SK-MEL-5 (cell line): ENCODE results near the gene DYNLT3. TPM values are rescaled to one million over a fixed set of nuclear protein-coding genes. Genes with fewer than 3 reads are reported as not detected.

ENCODE experiments used
- DNase-seq: peaks from one replicate; pipeline ENCODE4 v3.0.0-alpha.2; 2016; ENCODE audit warnings: low read depth, low spot score
- in situ Hi-C: cut with HindIII; loops from 2 replicates; pipeline ENCODE4 v1.10.0; 2016; ENCODE audit warnings: low sequenced_read_pairs, high pct_unique_total_duplicates, low pct_unique_long_range_greater_than_20kb
- polyA plus RNA-seq, 2 experiments: library from polyadenylated mRNA; depleted of rRNA; stranded (reverse); fragments of >200 nt; gene quantifications; 2 replicates each; pipeline ENCODE4 v1.2.3, GENCODE V29; 2015
- total RNA-seq: library from RNA; depleted of rRNA; stranded (reverse); fragments of >200 nt; shearing (Covaris generic); gene quantifications from 2 replicates; pipeline ENCODE4 v1.2.3, GENCODE V29; 2014; rRNA removed

The DYNLT3 gene, protein sequence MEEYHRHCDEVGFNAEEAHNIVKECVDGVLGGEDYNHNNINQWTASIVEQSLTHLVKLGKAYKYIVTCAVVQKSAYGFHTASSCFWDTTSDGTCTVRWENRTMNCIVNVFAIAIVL
- total RNA-seq: 125 and 137 TPM in 2 replicates
- polyA plus RNA-seq (2015; cell fraction: cytosol; rRNA removed): 68.5 and 81.3 TPM in 2 replicates
- 39.8 and 40.1 TPM in 2 replicates for polyA plus RNA-seq (2015; cell fraction: nucleus; rRNA removed)

DNA sequence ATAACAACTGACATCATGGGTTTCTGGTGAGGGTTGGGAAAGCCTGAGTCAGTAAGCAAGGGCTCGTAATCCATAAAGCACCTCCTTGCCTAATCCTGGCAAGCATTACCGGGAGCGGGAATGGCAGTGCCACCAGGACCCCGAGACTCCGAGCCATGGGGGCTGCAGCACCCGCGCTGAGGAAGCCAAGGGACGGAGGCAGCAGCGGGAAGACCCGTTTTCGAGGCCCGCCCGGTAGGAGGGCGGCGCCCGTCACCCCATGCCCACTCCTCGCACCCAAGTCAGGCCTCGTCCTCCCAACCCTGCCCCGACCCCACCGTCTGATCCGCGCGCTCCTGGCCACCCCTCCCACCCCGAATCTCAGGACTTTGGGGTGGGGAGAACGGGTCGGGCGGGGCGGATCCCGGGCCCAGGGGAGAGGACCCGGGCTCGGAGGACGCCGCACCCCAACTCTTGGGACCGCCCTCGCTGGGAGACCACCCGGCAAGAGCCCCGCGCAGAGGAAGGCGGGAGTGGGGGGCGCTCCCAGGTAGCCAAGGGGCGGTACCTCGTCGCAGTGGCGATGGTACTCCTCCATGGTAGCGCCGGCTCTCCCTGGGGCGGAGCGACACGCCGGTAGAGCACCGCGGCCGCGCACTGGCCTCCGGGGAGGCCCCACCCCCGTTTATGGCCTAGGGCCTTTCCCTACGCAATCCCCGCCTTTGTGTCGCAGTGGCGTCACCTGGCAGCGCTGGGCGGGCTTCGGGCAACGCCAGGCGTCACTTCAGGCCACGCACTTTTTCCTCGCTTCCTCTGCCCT is at the start of gene DYNLT3:
Gene DYNLT3 (minus strand): TSS at position 638 of the 799 bp plus-strand sequence. CDS start 61 bp downstream, at position 577.
- in situ Hi-C loops: no loop called here
- peak; percentile 91 for DNase-seq

DNA sequence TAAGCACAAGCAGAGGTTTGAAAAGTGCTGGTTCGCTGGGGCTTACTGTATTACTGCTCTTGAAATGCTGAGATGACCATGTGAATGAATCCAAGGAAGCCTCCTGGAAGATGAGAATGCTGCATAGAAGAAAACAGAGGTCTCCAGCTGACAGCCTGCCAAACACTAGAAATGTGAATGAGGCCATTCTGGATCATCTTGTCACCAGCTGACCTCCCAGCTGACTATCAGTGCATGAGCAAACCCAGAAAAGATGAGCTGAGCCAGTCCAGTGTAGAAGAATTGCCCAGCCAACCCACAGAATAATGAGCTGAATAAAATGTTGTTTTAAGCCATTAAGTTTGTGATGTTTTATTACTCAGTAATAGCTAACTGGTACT is 49.1 kb upstream of the DYNLT3 start:
- peak; percentile 74 for DNase-seq
- in situ Hi-C loops: no loop called here

DNA sequence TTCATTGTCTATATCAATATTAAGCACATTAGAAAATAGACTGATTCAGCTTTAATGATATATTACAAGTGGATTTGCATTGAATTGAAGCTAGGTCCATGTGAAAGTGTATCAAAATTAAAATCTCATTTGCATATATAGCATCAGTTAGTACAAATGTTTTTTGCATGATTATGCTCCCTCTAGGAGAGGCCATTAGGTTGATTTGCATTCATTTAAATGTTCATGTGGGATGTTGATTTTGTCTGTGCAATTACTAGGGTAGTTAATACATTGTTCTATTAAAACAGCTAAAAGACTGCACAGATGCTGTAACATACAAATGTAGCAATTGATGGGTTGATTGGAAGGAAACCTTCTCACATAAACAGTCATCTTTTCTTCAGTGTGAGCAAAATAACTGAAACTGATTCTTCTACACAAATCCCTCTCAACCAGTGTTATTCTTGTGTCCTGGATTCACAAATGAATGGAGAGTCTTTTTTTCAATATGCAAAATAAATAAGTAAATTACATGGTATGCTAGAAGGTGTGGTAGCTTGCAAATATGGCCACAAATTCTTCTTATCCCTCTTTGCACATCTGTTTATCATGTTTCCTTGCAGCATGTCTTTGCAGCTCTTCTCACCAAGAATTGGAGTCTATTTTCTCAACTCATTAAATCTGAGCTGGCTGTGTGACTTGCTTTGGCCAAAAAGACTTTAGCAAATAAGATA is 48.6 kb upstream of the DYNLT3 start:
- no peak for DNase-seq
- in situ Hi-C loops: no loop called here

DNA sequence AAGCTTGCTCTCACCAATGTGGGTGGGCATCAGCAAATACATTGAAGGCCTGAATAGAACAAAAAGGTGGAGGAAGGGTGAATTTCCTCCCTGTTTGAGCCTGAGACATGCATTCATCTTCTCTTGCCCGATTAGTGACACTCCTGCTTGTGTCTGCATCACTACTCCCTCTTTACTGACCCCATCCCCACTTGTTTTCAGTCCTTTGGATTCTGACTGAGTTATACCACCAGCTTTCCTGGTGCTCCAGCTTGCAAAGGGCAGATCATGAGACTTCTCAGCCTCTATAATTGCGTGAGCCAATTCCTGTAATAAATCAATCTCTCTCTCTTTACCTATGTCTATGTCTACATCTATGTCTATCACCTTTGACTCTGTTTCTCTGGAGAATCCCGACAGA is 47.4 kb upstream of the DYNLT3 start:
- no peak for DNase-seq
- in situ Hi-C loops: no loop called here

DNA sequence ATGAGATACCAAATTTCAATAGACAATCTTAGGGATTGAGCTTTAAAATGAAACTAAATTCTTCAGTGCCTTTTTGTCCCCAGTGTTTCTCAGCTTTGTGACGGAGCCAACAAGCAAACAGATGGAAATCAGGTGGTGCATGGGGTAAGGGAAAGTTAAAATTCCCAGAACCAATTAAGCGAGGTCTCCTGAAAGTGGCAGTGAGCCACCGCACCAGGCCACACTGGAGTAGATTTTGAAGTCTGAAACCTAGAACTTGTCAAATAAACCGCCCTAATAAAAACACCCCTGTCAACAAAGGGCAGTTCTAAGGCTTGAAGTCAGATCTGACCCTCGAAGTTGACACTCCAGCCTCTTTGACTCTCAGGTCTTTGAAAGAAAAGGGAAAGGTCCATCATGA is 40.6 kb upstream of the DYNLT3 start:
- in situ Hi-C loops: no loop called here

DNA sequence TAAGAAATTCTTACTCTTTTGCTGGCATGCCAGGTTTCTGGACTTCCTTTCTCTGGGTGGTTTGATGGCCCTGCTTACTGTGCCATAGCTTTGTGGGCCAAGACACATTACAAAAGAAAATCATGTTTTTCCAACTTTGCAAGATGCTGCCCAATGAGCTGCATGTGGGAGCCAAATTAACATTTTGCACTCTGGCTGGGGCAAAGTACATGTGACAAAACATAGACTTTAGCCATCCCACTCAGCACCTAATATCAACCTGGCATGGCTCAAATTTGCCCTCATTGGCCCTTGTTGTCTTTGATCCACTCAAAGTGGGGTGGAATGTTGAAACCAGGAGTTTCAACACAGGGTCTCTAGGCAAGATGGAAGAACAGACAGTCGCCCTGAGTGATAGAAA is 40.0 kb upstream of the DYNLT3 start:
- in situ Hi-C loops: no loop called here
- DNase-seq: no peak

More for the DNA sequence above, 40.6 kb upstream of the DYNLT3 start:
- no peak for DNase-seq

DNA sequence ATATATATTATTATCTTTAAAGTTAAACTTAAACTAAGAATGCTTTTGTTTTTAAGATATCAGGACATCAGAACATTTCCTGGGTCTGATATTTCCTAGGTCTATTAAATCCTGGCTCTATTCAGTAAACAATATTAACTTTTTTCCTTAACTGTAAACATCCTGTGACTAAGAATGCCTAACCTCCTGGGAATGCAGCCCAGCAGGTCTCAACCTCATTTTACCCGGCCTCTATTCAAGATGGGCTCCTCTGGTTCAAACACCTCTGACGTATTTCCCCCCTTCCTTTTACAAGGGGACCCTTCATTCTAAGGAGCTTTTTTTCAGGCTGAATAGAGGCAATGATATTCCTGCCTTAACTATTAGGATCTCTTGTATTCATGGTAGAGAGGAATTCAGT is 35.8 kb upstream of the DYNLT3 start:
- in situ Hi-C loops: no loop called here
- DNase-seq: peak; percentile 78

DNA sequence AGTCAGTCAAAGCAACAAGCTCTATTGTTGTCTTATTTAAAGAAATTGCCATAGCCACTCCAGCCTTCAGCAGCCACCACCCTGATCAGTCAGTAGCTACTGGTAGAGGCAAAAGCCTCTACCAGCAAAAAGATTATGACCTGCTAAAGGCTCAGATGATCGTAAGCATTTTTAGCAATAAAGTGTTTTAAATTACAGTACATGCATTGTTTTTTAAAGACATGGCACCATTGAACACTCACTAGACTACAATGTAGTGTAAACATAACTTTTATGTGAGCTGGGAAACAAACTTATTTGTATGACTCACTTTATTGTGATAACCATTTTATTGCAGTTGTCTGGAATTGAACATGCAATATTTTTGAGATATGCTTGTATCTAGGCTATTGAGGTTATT is 32.3 kb upstream of the DYNLT3 start:
- in situ Hi-C loops: no loop called here
- no peak for DNase-seq

DNA sequence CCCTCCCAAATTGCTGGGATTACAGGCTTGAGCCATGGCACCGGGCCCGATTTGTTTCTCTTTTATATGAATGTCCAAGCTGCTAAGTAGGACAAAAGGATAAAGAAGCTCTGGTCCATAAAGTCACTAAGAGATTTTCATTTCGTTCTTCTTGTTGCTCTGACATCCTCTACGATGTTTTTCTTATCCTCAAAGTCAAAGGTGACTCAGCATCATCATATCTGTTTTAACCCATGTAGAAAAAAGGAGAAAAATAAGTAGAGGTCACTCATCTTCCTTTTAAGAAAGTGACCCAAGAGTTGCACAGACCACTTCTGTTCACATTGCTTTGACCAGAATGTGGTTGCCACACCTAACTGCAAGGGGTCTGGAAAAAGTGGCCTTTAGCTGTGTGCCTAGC is 29.3 kb upstream of the DYNLT3 start:
- no peak for DNase-seq
- in situ Hi-C loops: no loop called here

DNA sequence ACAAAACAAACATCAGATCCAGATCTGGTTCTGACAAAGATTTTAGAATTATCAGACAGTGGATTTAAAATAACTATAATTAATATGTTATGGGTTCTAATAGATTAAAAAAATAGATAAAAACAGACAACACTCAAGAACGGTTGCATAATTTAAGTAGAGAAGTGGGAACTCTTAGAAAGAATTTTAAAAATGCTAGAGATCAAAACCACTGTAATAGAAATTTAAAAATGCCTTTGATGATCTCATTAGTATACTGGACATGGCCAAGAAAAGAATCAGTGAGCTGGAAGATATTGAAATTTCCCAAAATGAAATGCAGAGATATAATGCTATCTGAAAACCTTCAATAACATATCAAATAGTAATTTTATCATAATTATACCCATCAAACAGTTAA is 28.3 kb upstream of the DYNLT3 start:
- DNase-seq: no peak
- in situ Hi-C loops: no loop called here

DNA sequence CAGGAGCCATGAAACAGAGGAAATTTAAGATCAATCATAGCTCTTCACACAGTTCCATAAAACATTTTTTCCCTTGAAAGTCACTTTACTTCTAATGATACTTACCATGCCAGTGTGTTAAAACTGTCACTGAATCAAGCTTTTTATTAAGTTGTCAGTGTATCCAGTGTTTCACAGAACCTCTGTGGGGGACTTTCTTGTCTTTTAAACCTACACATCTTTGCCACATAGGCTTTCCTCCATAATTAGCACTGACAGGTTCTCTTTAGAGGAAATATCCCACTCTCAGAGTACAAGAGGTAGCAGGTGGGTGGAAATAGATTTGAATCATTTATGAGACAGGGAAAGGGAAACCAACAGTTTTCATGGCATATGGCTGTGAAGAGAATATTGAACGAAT is 25.8 kb upstream of the DYNLT3 start:
- DNase-seq: no peak
- in situ Hi-C loops: no loop called here

DNA sequence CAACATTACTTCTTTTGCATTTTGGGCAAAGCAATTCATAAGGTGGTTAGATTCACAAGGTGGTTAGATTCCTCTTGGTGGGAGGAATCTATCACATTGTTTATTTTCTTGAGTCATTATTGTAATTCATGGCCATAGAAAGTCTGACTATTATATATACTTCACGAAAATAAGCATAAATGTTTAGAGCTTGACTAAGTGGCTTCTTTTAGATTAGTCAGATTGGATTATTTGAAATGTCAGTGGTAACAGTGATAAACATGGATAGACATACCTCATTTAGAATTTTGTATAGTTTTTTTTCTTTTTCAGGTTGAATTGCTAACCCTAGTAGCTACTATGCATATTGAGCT is 24.9 kb upstream of the DYNLT3 start:
- in situ Hi-C loops: no loop called here
- DNase-seq: no peak

DNA sequence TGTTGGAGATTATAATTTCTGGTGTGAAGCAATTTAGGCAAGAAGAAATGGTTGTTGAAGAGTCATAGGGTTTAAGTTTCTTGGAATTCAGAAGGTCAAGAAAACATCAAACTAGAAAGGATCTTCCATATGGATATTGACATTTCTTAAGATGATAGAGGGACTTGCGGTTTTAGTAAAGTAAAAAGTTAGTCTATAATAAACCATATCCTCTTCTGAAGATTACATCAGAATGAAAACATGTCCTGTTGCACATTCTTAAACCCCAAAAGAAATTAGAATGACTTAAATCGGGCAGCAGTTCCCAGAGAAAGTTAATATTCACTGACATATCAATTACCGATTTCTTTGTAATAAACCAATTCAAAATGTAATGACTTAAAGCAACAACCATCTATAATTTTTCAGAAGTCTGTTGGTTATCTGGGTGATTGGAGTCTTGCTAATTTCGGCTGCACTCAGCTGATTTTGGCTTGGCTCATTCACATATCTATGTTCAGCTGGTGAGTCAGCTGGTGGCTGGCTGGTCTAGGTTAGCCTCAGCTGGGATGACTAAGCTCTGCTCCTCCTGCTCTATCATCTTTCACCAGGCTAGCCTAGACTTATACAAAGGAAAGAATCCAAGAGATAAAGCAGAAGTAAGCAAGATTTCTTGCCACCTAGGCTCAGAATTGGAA is 24.4 kb upstream of the DYNLT3 start:
- DNase-seq: peak; percentile 32
- in situ Hi-C loops: no loop called here

DNA sequence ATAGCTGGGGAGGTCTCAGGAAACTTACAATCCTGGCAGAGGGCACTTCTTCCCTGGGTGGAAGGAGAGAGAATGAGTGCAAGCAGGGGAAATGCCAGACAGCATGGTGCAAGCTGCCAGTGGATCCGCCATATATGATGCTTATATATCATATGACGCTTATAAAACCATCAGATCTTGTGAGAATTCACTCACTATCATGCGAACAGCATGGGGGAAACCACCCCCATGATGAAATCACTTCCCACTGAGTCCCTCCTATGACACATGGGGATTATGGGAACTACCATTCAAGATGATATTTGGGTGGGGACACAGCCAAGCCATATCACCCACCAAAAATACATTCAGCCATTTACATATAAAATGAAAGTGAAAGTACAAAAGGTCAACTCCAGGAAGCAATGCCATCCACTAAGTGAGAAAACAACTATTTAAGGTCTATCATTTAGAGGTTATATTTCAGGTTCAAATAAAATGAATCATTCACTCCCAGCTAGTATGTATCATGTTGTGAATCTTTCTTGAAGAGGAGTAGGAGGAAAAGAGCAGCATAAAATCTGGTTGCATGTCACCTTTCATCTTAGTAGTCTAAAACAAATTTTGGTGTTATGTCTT is 20.3 kb upstream of the DYNLT3 start:
- in situ Hi-C loops: no loop called here
- DNase-seq: no peak

DNA sequence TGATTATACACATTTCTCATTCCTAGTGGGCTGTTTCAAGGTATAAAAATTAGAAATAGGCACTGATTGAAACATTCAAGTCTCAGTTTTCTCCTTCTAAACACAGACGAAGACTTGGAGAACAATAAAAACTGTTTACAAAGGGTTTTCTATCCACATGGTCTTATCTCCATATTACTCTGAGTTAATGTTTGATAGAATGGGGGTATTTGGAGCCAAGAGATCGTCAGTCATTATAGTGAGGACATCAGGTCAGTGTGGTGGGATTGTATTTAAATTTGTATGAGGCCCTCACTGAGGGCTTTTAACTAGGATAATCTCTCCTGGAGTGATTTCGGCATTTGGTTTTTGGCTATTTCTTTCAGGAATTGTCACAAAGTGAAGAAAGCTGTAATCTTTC is 16.4 kb upstream of the DYNLT3 start:
- in situ Hi-C loops: no loop called here
- no peak for DNase-seq

DNA sequence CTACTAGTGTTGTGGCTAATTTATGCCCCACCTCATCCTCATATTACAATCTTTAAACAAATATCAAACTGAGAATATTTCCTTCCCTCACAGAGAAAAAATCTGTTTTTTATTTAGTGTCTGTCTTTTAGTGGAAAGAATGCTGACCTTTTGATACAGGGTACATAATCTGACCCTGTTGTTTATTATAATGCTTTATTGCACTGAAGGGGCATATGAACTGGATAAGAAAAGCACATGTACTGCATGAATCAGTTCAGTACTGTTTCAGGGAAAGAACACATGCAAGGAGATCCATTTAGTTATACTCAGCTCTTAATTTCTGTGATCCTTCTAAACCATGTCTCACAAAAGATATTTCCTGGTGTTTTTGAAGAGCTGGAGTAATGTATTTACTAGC is 15.5 kb upstream of the DYNLT3 start:
- in situ Hi-C loops: no loop called here
- DNase-seq: no peak

DNA sequence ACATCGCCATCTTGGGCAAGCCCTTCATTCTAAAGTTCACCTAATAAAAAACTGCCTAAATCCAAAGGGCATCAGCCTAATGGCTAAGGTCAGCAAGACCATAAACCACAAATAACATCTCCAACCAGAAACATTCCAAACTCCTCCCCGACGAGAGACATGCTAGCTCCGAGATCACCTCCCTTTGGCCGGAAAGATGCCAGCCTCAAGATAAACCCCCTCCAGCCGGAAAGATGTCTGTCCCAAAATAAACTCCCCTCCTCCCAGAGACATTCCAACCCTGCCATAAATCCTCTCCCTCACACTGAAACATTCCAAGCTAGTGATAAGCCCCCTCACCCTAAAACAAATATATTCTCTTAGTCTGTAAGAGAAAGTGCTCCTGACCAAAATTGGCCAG is 13.3 kb upstream of the DYNLT3 start:
- DNase-seq: no peak
- in situ Hi-C loops: no loop called here

DNA sequence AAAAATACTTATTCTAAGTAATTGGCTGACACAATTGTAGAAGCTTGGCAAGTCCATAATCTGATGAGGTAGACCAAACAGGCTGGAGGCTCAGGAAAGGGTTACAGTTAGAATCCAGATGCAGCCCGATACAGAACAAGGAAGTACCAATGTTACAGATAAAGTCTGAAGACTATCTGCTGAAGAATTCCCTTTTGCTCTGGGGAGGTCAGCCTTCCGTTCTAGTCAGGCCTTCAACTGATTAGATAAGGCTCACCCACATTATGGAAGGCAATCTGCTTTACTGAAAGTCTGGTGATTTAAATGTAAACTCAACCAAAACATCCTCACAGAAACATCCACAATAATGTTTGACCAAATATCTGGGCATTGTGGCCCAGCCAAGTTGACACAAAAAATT is 7.4 kb upstream of the DYNLT3 start:
- DNase-seq: no peak
- in situ Hi-C loops: no loop called here
